ENCODE data around the gene GRPEL2.

DNA sequence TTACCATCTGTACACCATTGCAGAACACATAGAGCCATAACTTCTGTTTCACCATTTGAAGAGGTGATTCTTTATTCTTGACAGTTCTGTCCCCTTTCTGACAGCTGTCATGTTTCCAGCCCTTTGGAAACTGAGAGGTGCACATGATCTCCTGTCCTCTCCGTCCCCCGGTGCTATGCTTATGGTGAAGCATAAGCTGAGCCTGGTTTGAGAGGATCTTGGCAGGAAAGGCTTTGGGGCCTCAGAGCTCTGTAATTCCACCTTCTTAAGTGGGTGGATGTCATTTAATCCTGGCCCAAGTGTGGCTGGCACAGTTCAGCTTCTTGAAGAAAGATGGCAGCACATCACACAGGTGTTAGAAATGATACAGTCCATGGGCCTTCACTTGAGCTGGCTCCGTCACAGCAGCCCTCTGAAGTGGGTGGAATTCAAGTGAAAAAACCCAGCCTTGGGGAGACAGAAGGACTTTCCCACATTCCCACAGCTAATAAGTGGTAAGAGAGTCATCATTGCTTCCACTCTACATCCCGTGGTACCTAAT, 30.7 kb upstream of the GRPEL2 start:
- no peak for TF ChIP-seq POLR2A (IDR thresholded peaks at IDR 0.05)
- TF ChIP-seq, protein P1, sequence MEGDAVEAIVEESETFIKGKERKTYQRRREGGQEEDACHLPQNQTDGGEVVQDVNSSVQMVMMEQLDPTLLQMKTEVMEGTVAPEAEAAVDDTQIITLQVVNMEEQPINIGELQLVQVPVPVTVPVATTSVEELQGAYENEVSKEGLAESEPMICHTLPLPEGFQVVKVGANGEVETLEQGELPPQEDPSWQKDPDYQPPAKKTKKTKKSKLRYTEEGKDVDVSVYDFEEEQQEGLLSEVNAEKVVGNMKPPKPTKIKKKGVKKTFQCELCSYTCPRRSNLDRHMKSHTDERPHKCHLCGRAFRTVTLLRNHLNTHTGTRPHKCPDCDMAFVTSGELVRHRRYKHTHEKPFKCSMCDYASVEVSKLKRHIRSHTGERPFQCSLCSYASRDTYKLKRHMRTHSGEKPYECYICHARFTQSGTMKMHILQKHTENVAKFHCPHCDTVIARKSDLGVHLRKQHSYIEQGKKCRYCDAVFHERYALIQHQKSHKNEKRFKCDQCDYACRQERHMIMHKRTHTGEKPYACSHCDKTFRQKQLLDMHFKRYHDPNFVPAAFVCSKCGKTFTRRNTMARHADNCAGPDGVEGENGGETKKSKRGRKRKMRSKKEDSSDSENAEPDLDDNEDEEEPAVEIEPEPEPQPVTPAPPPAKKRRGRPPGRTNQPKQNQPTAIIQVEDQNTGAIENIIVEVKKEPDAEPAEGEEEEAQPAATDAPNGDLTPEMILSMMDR (IDR thresholded peaks at IDR 0.05): peak in 1 of 6 experiments; percentile 18

Data from esophagus squamous epithelium (tissue), 4 donors.